Activated naive CD4-positive, alpha-beta T cell treated with anti-CD3 and anti-CD28 coated beads, Interleukin-2, amount 50 U/mL, for 72 hours (primary cell): ENCODE results near the gene CALML3. TPM values are rescaled to one million over a fixed set of nuclear protein-coding genes. Genes with fewer than 3 reads are reported as not detected.
A peak's percentile ranks its signal among the peaks of the same experiment; 100 is the strongest.
"Not testable (repeated sequence)": the region's sequence is repeated elsewhere in the genome, so short reads cannot be mapped to it uniquely, and the experiment has no call there.

Experiments used
- ATAC-seq, 2 donors: fragments of 150-1000 bp; cut with Tn5 transposase; 2 replicates each; pipeline ENCODE4 v1.10.0; 2021; ENCODE audit warnings: mild to moderate bottlenecking in 2 of 2, moderate library complexity in 2 of 2
- DNase-seq, 2 donors: peaks; one replicate each; pipeline ENCODE4 v3.0.0; 2021 to 2022; ENCODE audit warnings: low spot score in 2 of 2
- H3K27ac Mint-ChIP-seq, 2 donors: one replicate each; pipeline ENCODE4 v1.8.0; 2022; ENCODE audit warnings: mild to moderate bottlenecking in 2 of 2, mixed read lengths in 2 of 2
- H3K36me3 Mint-ChIP-seq, 2 donors: one replicate each; pipeline ENCODE4 v1.8.0; 2022; ENCODE audit warnings: mixed read lengths in 2 of 2
- H3K9me3 Mint-ChIP-seq, 2 donors: one replicate each; pipeline ENCODE4 v1.8.0; 2022; ENCODE audit warnings: mixed read lengths in 2 of 2
- total RNA-seq, 2 donors: library from RNA; stranded (reverse); gene quantifications; one replicate each; pipeline ENCODE4 v1.2.3, GENCODE V29; 2022

Gene CALML3
- total RNA-seq, 2 donors from 2014 or later: not detected

GRCh38 chr10:5552376-5553321, 27.9 kb downstream of the CALML3 start:
- DNase-seq (peak in 1 of 2 donors; percentile 48), ATAC-seq (no peak)
- H3K9me3 Mint-ChIP-seq: no peaks in the 10 kb centered on the region
- peak overlapping the region; percentile 45 to 70 for H3K27ac Mint-ChIP-seq
- H3K36me3 Mint-ChIP-seq: no peaks in the 10 kb centered on the region

DNA sequence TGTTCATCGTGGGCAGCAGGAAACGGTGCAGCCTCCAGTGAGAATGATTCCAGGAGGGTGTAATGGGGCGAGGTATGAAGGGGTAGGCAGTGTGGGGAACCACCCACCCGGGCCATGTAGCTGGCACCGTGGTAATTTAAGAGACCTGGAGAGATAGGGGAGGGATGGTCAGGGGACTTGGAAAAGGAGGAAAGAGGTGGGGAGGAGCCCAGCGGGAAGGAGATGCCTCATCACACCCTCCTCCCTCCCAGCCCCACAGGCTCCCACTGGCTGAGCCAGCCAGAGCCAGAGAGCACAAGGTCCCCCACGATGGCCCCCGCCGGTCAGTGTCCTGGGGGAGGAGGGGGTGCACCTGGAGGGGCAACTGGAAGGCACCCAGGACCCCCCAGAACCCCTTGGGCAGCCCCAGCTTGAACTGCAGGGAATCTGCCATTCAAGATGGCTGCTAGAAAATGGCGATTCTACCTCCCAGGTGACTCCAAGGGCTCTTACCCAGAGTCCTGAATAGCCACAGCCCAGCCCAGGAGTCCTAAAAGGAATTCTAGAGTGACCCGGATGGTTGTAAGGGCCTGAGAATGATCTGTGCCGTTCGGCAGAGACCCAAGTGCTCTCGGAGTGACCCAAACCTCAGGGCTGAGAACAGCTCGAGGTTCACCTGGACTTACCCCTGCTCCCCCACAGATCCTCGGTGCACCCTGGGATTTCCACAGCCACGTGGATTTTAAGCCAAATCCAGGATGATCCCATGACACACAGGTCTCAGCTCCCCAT, 28.8 kb downstream of the CALML3 start:
- ATAC-seq (no peak), DNase-seq (no peak)
- peak overlapping the region in 1 of 2 donors; percentile 70 for H3K27ac Mint-ChIP-seq
- no peaks in the 10 kb centered on the region for H3K36me3 Mint-ChIP-seq
- H3K9me3 Mint-ChIP-seq: no peaks in the 10 kb centered on the region

- no peak overlapping the region for H3K27ac Mint-ChIP-seq
- DNase-seq (peak in 1 of 2 donors; percentile 44), ATAC-seq (no peak)
- H3K9me3 Mint-ChIP-seq: no peaks in the 10 kb centered on the region
- H3K36me3 Mint-ChIP-seq: no peaks in the 10 kb centered on the region
These were observed 30.3 kb downstream of the CALML3 start for GRCh38 chr10:5555021-5555510.

- no peaks in the 10 kb centered on the region for H3K36me3 Mint-ChIP-seq
- no peak for ATAC-seq
- H3K9me3 Mint-ChIP-seq: no peaks in the 10 kb centered on the region
- no peak overlapping the region for H3K27ac Mint-ChIP-seq
- peak in 1 of 2 donors; percentile 18 for DNase-seq
These were observed 31.1 kb downstream of the CALML3 start for GRCh38 chr10:5555881-5556280.

- H3K27ac Mint-ChIP-seq: no peak overlapping the region
These were observed 31.8 kb downstream of the CALML3 start for GRCh38 chr10:5556576-5556975.

GRCh38 chr10:5557040-5557721, 32.4 kb downstream of the CALML3 start:
- no peaks in the 10 kb centered on the region for H3K9me3 Mint-ChIP-seq
- DNase-seq: peak in 1 of 2 donors; percentile 42
- ATAC-seq: no peak
- no peaks in the 10 kb centered on the region for H3K36me3 Mint-ChIP-seq
- H3K27ac Mint-ChIP-seq: no peak overlapping the region

More at GRCh38 chr10:5556576-5556975, 31.8 kb downstream of the CALML3 start:
- ATAC-seq (no peak), DNase-seq (peak in 1 of 2 donors; percentile 18)
- no peaks in the 10 kb centered on the region for H3K9me3 Mint-ChIP-seq
- no peaks in the 10 kb centered on the region for H3K36me3 Mint-ChIP-seq

GRCh38 chr10:5557799-5558771, 33.3 kb downstream of the CALML3 start:
- ATAC-seq (no peak), DNase-seq (peak in 1 of 2 donors; percentile 50)
- H3K36me3 Mint-ChIP-seq: no peaks in the 10 kb centered on the region
- H3K9me3 Mint-ChIP-seq: no peaks in the 10 kb centered on the region
- no peak overlapping the region for H3K27ac Mint-ChIP-seq

- H3K27ac Mint-ChIP-seq, H3K9me3 Mint-ChIP-seq, H3K36me3 Mint-ChIP-seq, ATAC-seq: not testable (repeated sequence)
- peak in 1 of 2 donors; percentile 1 for DNase-seq
These were observed 34.3 kb downstream of the CALML3 start for GRCh38 chr10:5559022-5559421.

- H3K9me3 Mint-ChIP-seq: no peaks in the 10 kb centered on the region
- ATAC-seq: no peak
- peak in 1 of 2 donors; percentile 14 for DNase-seq
- H3K36me3 Mint-ChIP-seq: peaks cover 0 to 4% of the 10 kb centered on the region in 2 donors
- H3K27ac Mint-ChIP-seq: no peak overlapping the region
These were observed 34.9 kb downstream of the CALML3 start for GRCh38 chr10:5559642-5560141.

DNA sequence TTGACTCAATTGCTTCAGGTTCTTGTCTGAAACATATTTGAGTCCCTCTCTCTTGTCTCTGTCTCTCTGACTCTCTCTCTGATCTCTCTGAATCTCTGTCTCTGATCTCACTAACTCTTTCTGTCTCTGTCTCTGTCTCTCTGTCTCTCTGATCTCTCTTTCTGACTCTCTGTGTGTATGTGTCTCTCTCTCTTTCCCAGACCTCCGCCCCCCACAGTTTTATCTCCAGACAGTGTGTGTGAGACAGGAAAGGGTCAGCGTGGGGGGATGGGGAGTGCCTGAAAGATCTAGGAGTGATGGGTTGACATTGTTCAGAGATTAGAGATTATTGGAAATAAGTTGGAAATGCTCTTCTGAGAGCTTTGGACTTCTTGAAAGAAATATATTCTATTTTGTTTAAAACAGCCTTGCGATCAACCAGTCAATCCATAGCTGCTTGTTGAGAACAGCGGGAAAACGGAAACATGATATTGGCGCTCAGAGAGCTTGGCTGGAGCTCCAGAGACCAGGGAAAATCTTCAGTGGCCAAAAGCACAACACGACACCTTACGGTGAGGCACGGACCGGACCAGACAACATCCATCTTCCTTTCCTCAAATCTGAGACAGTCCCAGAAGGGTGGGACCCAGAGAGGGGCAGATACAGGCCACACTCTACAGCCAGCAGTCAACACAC, 35.5 kb downstream of the CALML3 start:
- DNase-seq (no peak), ATAC-seq (no peak)
- no peak overlapping the region for H3K27ac Mint-ChIP-seq
- no peaks in the 10 kb centered on the region for H3K9me3 Mint-ChIP-seq
- H3K36me3 Mint-ChIP-seq: peaks cover 0 to 7% of the 10 kb centered on the region in 2 donors

- peaks cover 0 to 7% of the 10 kb centered on the region in 2 donors for H3K36me3 Mint-ChIP-seq
- ATAC-seq (no peak), DNase-seq (peak in 1 of 2 donors; percentile 42)
- no peak overlapping the region for H3K27ac Mint-ChIP-seq
- no peaks in the 10 kb centered on the region for H3K9me3 Mint-ChIP-seq
These were observed 36.3 kb downstream of the CALML3 start for GRCh38 chr10:5560817-5561703.

GRCh38 chr10:5561704-5562645, 37.2 kb downstream of the CALML3 start:
- peak overlapping the region in 1 of 2 donors; percentile 26 for H3K27ac Mint-ChIP-seq
- H3K36me3 Mint-ChIP-seq: peaks cover 0 to 7% of the 10 kb centered on the region in 2 donors
- DNase-seq (peak in 1 of 2 donors; percentile 38), ATAC-seq (no peak)
- H3K9me3 Mint-ChIP-seq: no peaks in the 10 kb centered on the region

GRCh38 chr10:5563321-5563961, 38.7 kb downstream of the CALML3 start:
- ATAC-seq (no peak), DNase-seq (peak in 1 of 2 donors; percentile 47)
- Mint-ChIP-seq H3K27ac (peak overlapping the region; percentile 58 to 89), H3K36me3 (peaks cover 0 to 7% of the 10 kb centered on the region in 2 donors), H3K9me3 (no peaks in the 10 kb centered on the region)
